HTERT RPE-1 (cell line): ENCODE data around the gene CFAP65.

Experiments used
- in situ Hi-C: fragments of 300-500 bp; cut with MboI; formaldehyde crosslinking; loops from 4 replicates; pipeline ENCODE4 v1.14.3; 2020; ENCODE audit warnings: low sequenced_read_pairs

Gene CFAP65

GRCh38 chr2:219041252-219041651 is at the start of gene CFAP65:
CFAP65 (minus strand) TSS chr2:219041516; CDS start chr2:219039048, 2,468 bp downstream.
- in situ Hi-C loops, result no loop called here

GRCh38 chr2:219090436-219091299 is 49.4 kb upstream of the CFAP65 start:
- in situ Hi-C loops, result no loop called here

- in situ Hi-C loops, result no loop called here
Observed at GRCh38 chr2:219089330-219089729, 48.0 kb upstream of the CFAP65 start.

GRCh38 chr2:219087848-219088247 is 46.5 kb upstream of the CFAP65 start:
- in situ Hi-C loops, result no loop called here

GRCh38 chr2:219087361-219087760 is 46.0 kb upstream of the CFAP65 start:
- in situ Hi-C loops, result no loop called here

- in situ Hi-C loops, result no loop called here
Observed at GRCh38 chr2:219086196-219086595, 44.9 kb upstream of the CFAP65 start.

GRCh38 chr2:219084791-219085190 is 43.5 kb upstream of the CFAP65 start:
- in situ Hi-C loops, result no loop called here

- in situ Hi-C loops, result no loop called here
Observed at GRCh38 chr2:219082332-219082958, 41.1 kb upstream of the CFAP65 start.

- in situ Hi-C loops, result no loop called here
Observed at GRCh38 chr2:219081701-219082331, 40.5 kb upstream of the CFAP65 start.

GRCh38 chr2:219081096-219081495 is 39.8 kb upstream of the CFAP65 start:
- in situ Hi-C loops, result no loop called here

GRCh38 chr2:219079417-219079816 is 38.1 kb upstream of the CFAP65 start:
- in situ Hi-C loops, result no loop called here

- in situ Hi-C loops, result no loop called here
Observed at GRCh38 chr2:219078951-219079350, 37.6 kb upstream of the CFAP65 start.

- in situ Hi-C loops, result no loop called here
Observed at GRCh38 chr2:219078126-219078525, 36.8 kb upstream of the CFAP65 start.

- in situ Hi-C loops, result no loop called here
Observed at GRCh38 chr2:219076253-219076652, 34.9 kb upstream of the CFAP65 start.

- in situ Hi-C loops, result no loop called here
Observed at GRCh38 chr2:219073413-219074129, 32.3 kb upstream of the CFAP65 start.

GRCh38 chr2:219072741-219073250 is 31.5 kb upstream of the CFAP65 start:
- in situ Hi-C loops, result no loop called here

- in situ Hi-C loops, result no loop called here
Observed at GRCh38 chr2:219071131-219071816, 30.0 kb upstream of the CFAP65 start.

GRCh38 chr2:219065484-219065883 is 24.2 kb upstream of the CFAP65 start:
- in situ Hi-C loops, result no loop called here

GRCh38 chr2:219062081-219062480 is 20.8 kb upstream of the CFAP65 start:
- in situ Hi-C loops, result no loop called here
